GM19099 (cell line): ENCODE measurements around the gene HSD17B3.

Experiments used
- POLR2A ChIP-seq: IDR thresholded peaks from 3 replicates; pipeline ENCODE4 v1.6.1; 2011; ENCODE audit warnings: low read depth; ENCODE audit not compliant: insufficient read length; ENCODE audit errors: extremely low read depth

The HSD17B3 gene

GRCh38 chr9:96255698-96256097 lies 46.3 kb downstream of the HSD17B3 start:
- no peak for TF ChIP-seq POLR2A

- no peak for TF ChIP-seq POLR2A
Observed at GRCh38 chr9:96253059-96253696, 48.8 kb downstream of the HSD17B3 start.

- no peak for TF ChIP-seq POLR2A
Observed at GRCh38 chr9:96251451-96251850, 50.5 kb downstream of the HSD17B3 start.

- TF ChIP-seq POLR2A, result no peak
Observed at GRCh38 chr9:96249746-96250145, 52.2 kb downstream of the HSD17B3 start.

- TF ChIP-seq POLR2A, result no peak
Observed at GRCh38 chr9:96246267-96246671, 55.7 kb downstream of the HSD17B3 start.

- no peak for TF ChIP-seq POLR2A
Observed at GRCh38 chr9:96245399-96245798, 56.6 kb downstream of the HSD17B3 start.

GRCh38 chr9:96243778-96244177 lies 58.2 kb downstream of the HSD17B3 start:
- no peak for TF ChIP-seq POLR2A

- no peak for TF ChIP-seq POLR2A
Observed at GRCh38 chr9:96242811-96243210, 59.2 kb downstream of the HSD17B3 start.

- TF ChIP-seq POLR2A, result no peak
Observed at GRCh38 chr9:96241391-96241809, 60.6 kb downstream of the HSD17B3 start.

- TF ChIP-seq POLR2A, result no peak
Observed at GRCh38 chr9:96236854-96237550, 65.0 kb downstream of the HSD17B3 start.

- no peak for TF ChIP-seq POLR2A
Observed at GRCh38 chr9:96232539-96233241, 69.3 kb downstream of the HSD17B3 start.

- no peak for TF ChIP-seq POLR2A
Observed at GRCh38 chr9:96232164-96232538, 69.8 kb downstream of the HSD17B3 start.

- no peak for TF ChIP-seq POLR2A
Observed at GRCh38 chr9:96230002-96230401, 72.0 kb downstream of the HSD17B3 start.

- no peak for TF ChIP-seq POLR2A
Observed at GRCh38 chr9:96222132-96222531, 79.8 kb downstream of the HSD17B3 start.

GRCh38 chr9:96219900-96220257 lies 82.1 kb downstream of the HSD17B3 start:
- no peak for TF ChIP-seq POLR2A
